HL-60/S4 (cell line): ENCODE data around the gene SLC45A3.
"Not testable (repeated sequence)": the region's sequence is repeated elsewhere in the genome, so short reads cannot be mapped to it uniquely, and the experiment has no call there.

Experiments used
- in situ Hi-C: fragments of 300-500 bp; cut with MboI; formaldehyde crosslinking; loops from 2 replicates; pipeline ENCODE4 v1.14.3; 2022; ENCODE audit warnings: low sequenced_read_pairs

Gene SLC45A3

GRCh38 chr1:205680073-205680851 lies at the start of gene SLC45A3:
Gene SLC45A3 (minus strand): TSS chr1:205680509. CDS start chr1:205664656, 15,853 bp downstream.
- in situ Hi-C loops, result no loop called here

GRCh38 chr1:205726619-205727125 lies 46.4 kb upstream of the SLC45A3 start:
- in situ Hi-C loops, result no loop called here

- in situ Hi-C loops, result no loop called here
Observed at GRCh38 chr1:205725514-205725913, 45.2 kb upstream of the SLC45A3 start.

GRCh38 chr1:205720740-205721139 lies 40.4 kb upstream of the SLC45A3 start:
- in situ Hi-C loops, result not testable (repeated sequence)

GRCh38 chr1:205719762-205720161 lies 39.5 kb upstream of the SLC45A3 start:
- in situ Hi-C loops, result loop anchor here (10.0 kb wide), 1 partner anchor 125 kb away; no protein-coding TSS in a partner anchor

- in situ Hi-C loops, result loop anchor here (10.0 kb wide), 1 partner anchor 124 kb away; no protein-coding TSS in a partner anchor
Observed at GRCh38 chr1:205719015-205719414, 38.7 kb upstream of the SLC45A3 start.

GRCh38 chr1:205716371-205717132 lies 36.2 kb upstream of the SLC45A3 start:
- in situ Hi-C loops, result loop anchor here (10.0 kb wide), 1 partner anchor 122 kb away; no protein-coding TSS in a partner anchor

- in situ Hi-C loops, result loop anchor here (10.0 kb wide), 1 partner anchor 121 kb away; no protein-coding TSS in a partner anchor
Observed at GRCh38 chr1:205715628-205716027, 35.3 kb upstream of the SLC45A3 start.

- in situ Hi-C loops, result loop anchor here (10.0 kb wide), 1 partner anchor 120 kb away; no protein-coding TSS in a partner anchor
Observed at GRCh38 chr1:205714906-205715246, 34.6 kb upstream of the SLC45A3 start.

- in situ Hi-C loops, result loop anchor here (10.0 kb wide), 1 partner anchor 120 kb away; no protein-coding TSS in a partner anchor
Observed at GRCh38 chr1:205714190-205714905, 34.0 kb upstream of the SLC45A3 start.

- in situ Hi-C loops, result loop anchor here (10.0 kb wide), 1 partner anchor 117 kb away; no protein-coding TSS in a partner anchor
Observed at GRCh38 chr1:205711105-205712048, 31.1 kb upstream of the SLC45A3 start.

GRCh38 chr1:205710201-205711062 lies 30.1 kb upstream of the SLC45A3 start:
- in situ Hi-C loops, result loop anchor here (10.0 kb wide), 1 partner anchor 116 kb away; no protein-coding TSS in a partner anchor

GRCh38 chr1:205709640-205710039 lies 29.3 kb upstream of the SLC45A3 start:
- in situ Hi-C loops, result loop anchor here (10.0 kb wide), 1 partner anchor 115 kb away; no protein-coding TSS in a partner anchor

GRCh38 chr1:205709059-205709398 lies 28.7 kb upstream of the SLC45A3 start:
- in situ Hi-C loops, result no loop called here

GRCh38 chr1:205706601-205707502 lies 26.5 kb upstream of the SLC45A3 start:
- in situ Hi-C loops, result no loop called here

GRCh38 chr1:205704903-205705302 lies 24.6 kb upstream of the SLC45A3 start:
- in situ Hi-C loops, result no loop called here

GRCh38 chr1:205703072-205703471 lies 22.8 kb upstream of the SLC45A3 start:
- in situ Hi-C loops, result no loop called here

- in situ Hi-C loops, result no loop called here
Observed at GRCh38 chr1:205701891-205702290, 21.6 kb upstream of the SLC45A3 start.
